Tibial artery (tissue), 4 donors: ENCODE data around the gene FER.

Experiments
- DNase-seq, 2 donors: peaks; one replicate each; pipeline ENCODE4 v3.0.0-alpha.2; 2019
- H3K27ac ChIP-seq, 2 donors: fragments of 200-600 bp; sonication (generic) in 1 of 2; 1 replicate in 1 of 2; 2 replicates in 1 of 2; pipeline ENCODE4 v1.5.1; 2018 to 2019; ENCODE audit warnings: mild to moderate bottlenecking in 1 of 2
- H3K27me3 ChIP-seq, 2 donors: fragments of 200-600 bp; sonication (generic) in 1 of 2; one replicate each; pipeline versions ENCODE4 v1.5.1 to v1.6.0; 2016 to 2019
- H3K36me3 ChIP-seq, 3 donors: fragments of 200-600 bp; sonication (generic) in 2 of 3; one replicate each; pipeline ENCODE4 v1.5.1; 2016 to 2019; ENCODE audit warnings: mild to moderate bottlenecking in 2 of 3
- H3K4me1 ChIP-seq, 4 donors: fragments of 200-600 bp; sonication (generic) in 2 of 4; 1 replicate in 3 of 4; 2 replicates in 1 of 4; pipeline ENCODE4 v1.5.1; 2016 to 2019
- H3K4me3 ChIP-seq, 2 donors: fragments of 200-600 bp; sonication (generic) in 1 of 2; 1 replicate in 1 of 2; 2 replicates in 1 of 2; pipeline ENCODE4 v1.5.1; 2018 to 2019; ENCODE audit warnings: mild to moderate bottlenecking in 2 of 2
- H3K9me3 ChIP-seq, 3 donors: fragments of 200-600 bp; sonication (generic) in 1 of 3; one replicate each; pipeline ENCODE4 v1.5.1; 2016 to 2019
- CTCF ChIP-seq, 2 experiments: fragments of 200-600 bp in 1 of 2; fragments of 450-650 bp in 1 of 2; IDR thresholded peaks; one replicate each; pipeline ENCODE4 v1.5.1; 2017 to 2019; ENCODE audit warnings: antibody characterized with exemption in 2 of 2, mild to moderate bottlenecking in 1 of 2, moderate library complexity in 1 of 2
- intact Hi-C: fragments of 100-400 bp; cut with DNase I; formaldehyde crosslinking; loops from one replicate; pipeline ENCODE4 v1.15.0; 2023; ENCODE audit warnings: low total_unique reads

The FER gene

GRCh38 chr5:109231331-109231730, 483.6 kb downstream of the FER start:
- no peak overlapping the region for H3K4me3 ChIP-seq
- no peaks in the 10 kb centered on the region for H3K4me1 ChIP-seq
- H3K27ac ChIP-seq = no peak overlapping the region
- H3K27me3 ChIP-seq = no peaks in the 10 kb centered on the region
- intact Hi-C loops = no loop called here
- TF ChIP-seq CTCF (IDR thresholded peaks at IDR 0.05) = no peak
- no peak for DNase-seq
- H3K36me3 ChIP-seq = no peaks in the 10 kb centered on the region
- H3K9me3 ChIP-seq = peaks cover 0 to 5% (median 5%) of the 10 kb centered on the region in 3 donors

- H3K27me3 ChIP-seq = no peaks in the 10 kb centered on the region
- H3K9me3 ChIP-seq = peaks cover 0 to 13% (median 11%) of the 10 kb centered on the region in 3 donors
- no peaks in the 10 kb centered on the region for H3K4me1 ChIP-seq
- no peak for TF ChIP-seq CTCF (IDR thresholded peaks at IDR 0.05)
- H3K27ac ChIP-seq = no peak overlapping the region
- no peak overlapping the region for H3K4me3 ChIP-seq
- H3K36me3 ChIP-seq = no peaks in the 10 kb centered on the region
- DNase-seq = no peak
- intact Hi-C loops = no loop called here
These were observed 486.7 kb downstream of the FER start for GRCh38 chr5:109234381-109234780.

GRCh38 chr5:109239456-109239855, 491.8 kb downstream of the FER start:
- no peaks in the 10 kb centered on the region for H3K27me3 ChIP-seq
- H3K4me3 ChIP-seq = no peak overlapping the region
- no peaks in the 10 kb centered on the region for H3K4me1 ChIP-seq
- intact Hi-C loops = no loop called here
- no peak for TF ChIP-seq CTCF (IDR thresholded peaks at IDR 0.05)
- H3K9me3 ChIP-seq = peaks cover 0 to 13% (median 11%) of the 10 kb centered on the region in 3 donors
- no peak for DNase-seq
- no peaks in the 10 kb centered on the region for H3K36me3 ChIP-seq
- no peak overlapping the region for H3K27ac ChIP-seq

- DNase-seq = no peak
- Histone ChIP-seq H3K36me3 (no peaks in the 10 kb centered on the region), H3K9me3 (peaks cover 0 to 15% (median 0%) of the 10 kb centered on the region in 3 donors), H3K27ac (no peak overlapping the region), H3K27me3 (no peaks in the 10 kb centered on the region), H3K4me3 (no peak overlapping the region), H3K4me1 (no peaks in the 10 kb centered on the region)
- intact Hi-C loops = no loop called here
- no peak for TF ChIP-seq CTCF (IDR thresholded peaks at IDR 0.05)
These were observed 494.8 kb downstream of the FER start for GRCh38 chr5:109242518-109242917.

GRCh38 chr5:109246395-109246794, 498.7 kb downstream of the FER start:
- no peaks in the 10 kb centered on the region for H3K27me3 ChIP-seq
- intact Hi-C loops = no loop called here
- peaks cover 0 to 15% (median 0%) of the 10 kb centered on the region in 3 donors for H3K9me3 ChIP-seq
- no peaks in the 10 kb centered on the region for H3K4me1 ChIP-seq
- no peak for TF ChIP-seq CTCF (IDR thresholded peaks at IDR 0.05)
- H3K36me3 ChIP-seq = no peaks in the 10 kb centered on the region
- H3K4me3 ChIP-seq = no peak overlapping the region
- DNase-seq = no peak
- no peak overlapping the region for H3K27ac ChIP-seq
